Measurements from ENCODE around the gene RIPK4. TPM values are rescaled to one million over a fixed set of nuclear protein-coding genes. Genes with fewer than 3 reads are reported as not detected.
A peak's percentile ranks its signal among the peaks of the same experiment; 100 is the strongest.
"Not testable (repeated sequence)": the region's sequence is repeated elsewhere in the genome, so short reads cannot be mapped to it uniquely, and the experiment has no call there.

RIPK4 gene
- total RNA-seq, 3 donors from 2014 or later: 0.13 to 0.20 (median 0.19) TPM

DNA sequence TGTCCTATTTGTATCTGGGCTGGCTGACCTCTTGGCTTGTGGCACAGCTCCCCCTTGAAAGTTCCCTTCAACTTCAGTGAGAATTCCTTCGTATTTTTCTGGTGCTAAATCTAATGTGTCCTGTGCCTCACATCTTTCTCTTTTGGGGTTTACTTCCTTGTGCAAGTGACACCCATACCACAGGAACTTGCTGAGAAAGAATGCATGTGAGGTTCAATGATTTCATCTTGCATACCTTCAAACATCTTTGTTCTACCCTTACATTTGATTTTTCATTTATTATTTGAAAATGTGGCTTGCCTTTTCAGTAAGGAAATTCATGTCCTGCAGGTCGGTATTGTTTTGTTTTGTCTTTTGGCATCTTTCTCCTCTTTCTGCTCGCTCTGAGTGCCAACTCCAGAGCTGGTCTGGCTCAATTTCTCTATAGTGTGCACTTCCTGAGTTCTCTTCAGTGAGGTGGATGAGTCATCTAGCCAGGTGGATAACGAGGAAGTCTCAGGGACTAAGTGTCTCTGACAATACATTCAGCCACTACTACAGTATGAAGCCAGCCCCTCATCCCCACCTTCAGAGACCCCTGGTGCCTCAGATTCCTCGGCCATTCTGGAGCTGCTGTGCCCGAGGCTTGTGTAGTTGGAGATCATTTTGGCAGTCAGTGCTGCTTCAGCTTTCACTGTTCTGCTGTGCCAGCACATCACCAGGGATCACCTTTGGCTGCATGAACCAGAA is 59.5 kb downstream of the RIPK4 start:
- DNase-seq: no peak
- H3K36me3 Mint-ChIP-seq (ENCODE audit: insufficient read depth): no peaks in the 10 kb centered on the region
- H3K9me3 Mint-ChIP-seq: peaks cover 11% of the 10 kb centered on the region
- H3K4me3 Mint-ChIP-seq: no peak overlapping the region
- ATAC-seq: no peak
- H3K4me1 Mint-ChIP-seq (ENCODE audit: low read depth): no peaks in the 10 kb centered on the region
- peaks cover 35% of the 10 kb centered on the region for H3K27me3 Mint-ChIP-seq (ENCODE audit: low read depth)

DNA sequence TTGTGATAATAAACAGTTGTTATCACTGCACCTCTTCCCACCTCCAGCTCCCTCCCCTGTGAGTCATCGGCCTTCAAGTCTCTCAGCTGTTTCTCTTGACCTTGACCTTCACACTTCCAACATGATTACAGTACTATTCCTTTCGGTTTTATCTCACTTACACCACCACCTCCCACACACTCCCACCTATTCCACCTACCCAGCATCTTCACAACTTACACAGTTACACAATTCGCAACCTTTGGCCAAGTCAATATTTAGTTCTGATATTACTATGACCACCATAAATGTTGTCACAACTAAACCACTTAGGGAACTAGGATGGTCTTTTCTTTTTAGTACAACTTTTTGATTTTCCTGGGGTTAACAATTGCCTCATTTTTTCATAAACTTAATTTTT is 60.2 kb downstream of the RIPK4 start:
- Mint-ChIP-seq H3K9me3 (peaks cover 11% of the 10 kb centered on the region), H3K4me1 (ENCODE audit: low read depth) (no peaks in the 10 kb centered on the region), H3K36me3 (ENCODE audit: insufficient read depth) (no peaks in the 10 kb centered on the region), H3K4me3 (no peak overlapping the region), H3K27me3 (ENCODE audit: low read depth) (peaks cover 36% of the 10 kb centered on the region)
- ATAC-seq: peak in 1 of 2 donors; percentile 43
- DNase-seq: no peak

GRCh38 chr21:41706263-41706639 is 60.6 kb downstream of the RIPK4 start:
- no peaks in the 10 kb centered on the region for H3K4me1 Mint-ChIP-seq (ENCODE audit: low read depth)
- H3K9me3 Mint-ChIP-seq: peaks cover 11% of the 10 kb centered on the region
- H3K4me3 Mint-ChIP-seq: no peak overlapping the region
- peaks cover 31% of the 10 kb centered on the region for H3K27me3 Mint-ChIP-seq (ENCODE audit: low read depth)
- H3K36me3 Mint-ChIP-seq (ENCODE audit: insufficient read depth): no peaks in the 10 kb centered on the region
- no peak for DNase-seq
- no peak for ATAC-seq

DNA sequence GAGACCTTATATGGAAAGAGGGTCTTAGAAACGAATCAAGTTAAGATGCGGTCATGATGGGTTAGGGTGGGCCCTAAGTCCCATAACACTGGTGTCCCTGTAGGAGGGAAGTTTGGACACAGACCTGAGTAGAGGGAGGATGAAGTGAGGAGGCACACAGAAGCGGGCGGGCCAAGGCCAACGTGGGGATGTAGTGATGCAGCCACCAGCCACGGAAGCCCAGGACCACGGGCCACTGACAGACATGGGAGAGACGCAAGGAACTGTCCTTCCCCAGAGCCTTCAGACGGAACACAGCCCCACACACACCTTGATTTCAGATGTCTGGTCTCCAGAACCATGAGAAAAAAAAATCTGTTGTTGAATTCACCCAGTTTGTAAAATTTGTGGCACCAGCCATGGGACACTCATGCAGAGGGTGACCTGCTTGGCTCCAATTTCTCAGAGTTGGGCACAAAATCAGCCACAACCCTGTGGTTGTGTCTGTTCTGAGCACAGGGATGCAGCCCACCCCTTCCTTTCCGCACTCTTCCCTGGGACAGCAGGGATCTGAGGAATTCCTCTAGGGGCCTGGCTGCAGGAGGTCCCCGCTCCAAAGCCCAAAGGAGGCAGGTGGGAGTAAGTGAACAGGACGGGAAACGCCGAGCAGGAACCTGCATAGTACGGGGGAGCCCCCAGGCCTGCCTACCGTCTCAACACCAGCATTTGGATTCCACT is 61.1 kb downstream of the RIPK4 start:
- Mint-ChIP-seq H3K9me3 (peaks cover 11% of the 10 kb centered on the region), H3K4me3 (no peak overlapping the region), H3K4me1 (ENCODE audit: low read depth) (no peaks in the 10 kb centered on the region), H3K27me3 (ENCODE audit: low read depth) (peaks cover 30% of the 10 kb centered on the region), H3K36me3 (ENCODE audit: insufficient read depth) (no peaks in the 10 kb centered on the region)
- no peak for DNase-seq
- no peak for ATAC-seq

GRCh38 chr21:41703857-41704501 is 62.9 kb downstream of the RIPK4 start:
- ATAC-seq (no peak), DNase-seq (no peak)
- Mint-ChIP-seq H3K9me3 (peaks cover 11% of the 10 kb centered on the region), H3K4me1 (ENCODE audit: low read depth) (no peaks in the 10 kb centered on the region), H3K4me3 (no peak overlapping the region), H3K36me3 (ENCODE audit: insufficient read depth) (no peaks in the 10 kb centered on the region), H3K27me3 (ENCODE audit: low read depth) (peaks cover 29% of the 10 kb centered on the region)

DNA sequence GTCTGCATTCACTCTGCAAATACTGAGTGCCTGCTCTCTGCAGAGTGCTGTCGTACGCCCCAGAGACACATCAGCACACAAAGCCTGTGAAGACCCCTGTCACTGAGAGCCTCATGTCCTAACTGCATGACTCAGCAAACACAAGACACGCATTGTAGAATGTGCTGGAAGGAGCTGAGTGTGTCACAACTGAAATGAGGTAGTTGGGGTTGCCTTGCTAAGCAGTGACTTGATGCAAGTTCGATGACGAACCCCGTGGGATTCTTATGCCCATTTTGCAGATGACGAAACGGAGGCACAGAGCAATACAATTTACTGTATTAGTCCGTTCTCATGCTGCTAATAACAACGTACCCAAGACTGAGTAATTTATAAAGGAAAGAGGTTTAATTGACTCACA is 65.1 kb downstream of the RIPK4 start:
- DNase-seq (no peak), ATAC-seq (no peak)
- no peak overlapping the region for H3K4me3 Mint-ChIP-seq
- no peaks in the 10 kb centered on the region for H3K4me1 Mint-ChIP-seq (ENCODE audit: low read depth)
- peaks cover 22% of the 10 kb centered on the region for H3K27me3 Mint-ChIP-seq (ENCODE audit: low read depth)
- H3K9me3 Mint-ChIP-seq: peaks cover 3% of the 10 kb centered on the region
- no peaks in the 10 kb centered on the region for H3K36me3 Mint-ChIP-seq (ENCODE audit: insufficient read depth)

DNA sequence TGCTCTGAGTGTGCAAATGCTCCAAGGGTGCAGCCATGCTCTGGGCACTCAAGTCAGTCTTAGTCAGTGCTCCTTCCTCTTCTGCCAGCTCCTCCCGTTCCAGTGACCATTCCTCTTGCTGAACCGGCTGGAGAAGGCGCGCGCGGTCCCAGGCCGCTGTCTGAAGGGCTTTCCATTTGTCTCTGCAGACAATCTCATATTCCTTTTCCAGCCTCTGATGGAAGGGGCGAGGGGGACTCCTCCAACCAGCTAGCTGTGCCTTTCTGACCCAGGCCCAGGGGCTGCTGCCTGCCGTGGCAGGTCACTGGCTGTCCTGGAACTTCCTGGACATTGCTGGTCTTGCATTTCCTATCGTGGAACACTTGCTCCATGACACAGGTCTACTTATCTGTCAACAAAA is 67.5 kb downstream of the RIPK4 start:
- H3K27me3 Mint-ChIP-seq (ENCODE audit: low read depth): peaks cover 22% of the 10 kb centered on the region
- H3K9me3 Mint-ChIP-seq: no peaks in the 10 kb centered on the region
- no peak overlapping the region for H3K4me3 Mint-ChIP-seq
- ATAC-seq: no peak
- no peaks in the 10 kb centered on the region for H3K36me3 Mint-ChIP-seq (ENCODE audit: insufficient read depth)
- H3K4me1 Mint-ChIP-seq (ENCODE audit: low read depth): no peaks in the 10 kb centered on the region
- no peak for DNase-seq

- ATAC-seq: no peak
- no peaks in the 10 kb centered on the region for H3K4me1 Mint-ChIP-seq (ENCODE audit: low read depth)
- H3K4me3 Mint-ChIP-seq: no peak overlapping the region
- H3K27me3 Mint-ChIP-seq (ENCODE audit: low read depth): peaks cover 17% of the 10 kb centered on the region
- DNase-seq: no peak
- no peaks in the 10 kb centered on the region for H3K9me3 Mint-ChIP-seq
- no peaks in the 10 kb centered on the region for H3K36me3 Mint-ChIP-seq (ENCODE audit: insufficient read depth)
Measured at GRCh38 chr21:41698071-41698470, 68.8 kb downstream of the RIPK4 start.

GRCh38 chr21:41695513-41695912 is 71.3 kb downstream of the RIPK4 start:
- no peak for ATAC-seq
- no peak for DNase-seq
- Mint-ChIP-seq H3K9me3 (no peaks in the 10 kb centered on the region), H3K4me3 (no peak overlapping the region), H3K36me3 (ENCODE audit: insufficient read depth) (no peaks in the 10 kb centered on the region), H3K4me1 (ENCODE audit: low read depth) (no peaks in the 10 kb centered on the region), H3K27me3 (ENCODE audit: low read depth) (peaks cover 14% of the 10 kb centered on the region)

- not testable (repeated sequence) for ATAC-seq; H3K4me3 Mint-ChIP-seq; DNase-seq; H3K9me3 Mint-ChIP-seq; H3K4me1 Mint-ChIP-seq (ENCODE audit: low read depth); H3K36me3 Mint-ChIP-seq (ENCODE audit: insufficient read depth); H3K27me3 Mint-ChIP-seq (ENCODE audit: low read depth)
Measured at GRCh38 chr21:41694042-41694441, 72.8 kb downstream of the RIPK4 start.

GRCh38 chr21:41692185-41692565 is 74.7 kb downstream of the RIPK4 start:
- no peak for ATAC-seq
- no peaks in the 10 kb centered on the region for H3K9me3 Mint-ChIP-seq
- no peak overlapping the region for H3K4me3 Mint-ChIP-seq
- peaks cover 12% of the 10 kb centered on the region for H3K27me3 Mint-ChIP-seq (ENCODE audit: low read depth)
- H3K4me1 Mint-ChIP-seq (ENCODE audit: low read depth): no peaks in the 10 kb centered on the region
- DNase-seq: no peak
- no peaks in the 10 kb centered on the region for H3K36me3 Mint-ChIP-seq (ENCODE audit: insufficient read depth)

DNA sequence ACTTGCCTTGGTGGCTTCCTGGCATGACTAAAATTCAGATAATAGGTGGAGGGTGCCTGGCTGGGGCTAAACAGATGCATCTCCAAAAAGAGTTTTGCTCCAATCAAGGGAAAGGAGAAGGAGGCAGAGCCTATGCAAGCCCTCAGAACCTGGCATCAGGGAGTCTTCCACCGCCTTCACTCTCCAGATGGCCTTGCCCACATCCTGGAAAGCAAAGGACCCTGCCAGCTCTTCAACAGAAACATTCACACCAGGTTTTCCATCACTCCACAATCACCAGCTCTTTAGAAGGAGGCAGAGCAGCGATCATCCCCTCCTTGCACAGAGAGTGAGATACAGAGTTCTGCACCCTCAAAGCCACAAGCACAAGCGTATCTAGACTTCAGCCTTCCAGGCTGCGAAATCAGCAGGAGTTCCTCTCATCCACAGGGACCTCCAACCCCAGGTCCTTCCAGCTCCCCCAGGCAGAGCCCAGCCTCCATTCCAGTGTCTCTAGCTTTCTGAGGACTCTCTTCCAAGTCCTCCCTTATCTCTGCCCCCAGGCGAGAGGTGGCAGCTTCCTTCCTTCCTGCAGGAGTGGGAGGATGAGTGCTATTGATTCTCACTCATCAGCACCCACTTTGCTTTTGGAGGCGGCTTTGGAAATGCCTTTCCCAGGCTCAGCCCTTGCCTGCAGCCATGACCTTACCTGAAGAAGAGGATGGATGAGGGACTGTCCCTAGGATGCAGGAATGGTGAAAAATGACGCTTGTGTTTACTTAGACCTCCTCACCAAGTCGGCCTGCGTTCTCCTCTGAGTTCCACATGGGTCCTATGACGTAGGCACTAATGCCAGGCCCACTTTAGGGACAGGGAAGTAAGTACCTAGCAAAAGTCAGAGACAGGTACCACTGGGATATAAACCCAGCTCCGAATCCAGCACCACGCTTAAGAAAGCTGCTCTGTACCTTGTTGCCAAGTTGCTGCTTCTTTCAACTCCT is 75.4 kb downstream of the RIPK4 start:
- ATAC-seq: no peak
- Mint-ChIP-seq H3K4me3 (no peak overlapping the region), H3K9me3 (no peaks in the 10 kb centered on the region), H3K36me3 (ENCODE audit: insufficient read depth) (no peaks in the 10 kb centered on the region), H3K4me1 (ENCODE audit: low read depth) (no peaks in the 10 kb centered on the region), H3K27me3 (ENCODE audit: low read depth) (peaks cover 12% of the 10 kb centered on the region)
- DNase-seq: no peak

All from activated T-cell treated with anti-CD3 and anti-CD28 coated beads, Interleukin-2, amount 50 U/mL, for 4 hours (primary cell).